Progenitor cell of endocrine pancreas (in vitro differentiated cells): ENCODE results near the gene HARBI1. TPM values are rescaled to one million over a fixed set of nuclear protein-coding genes. Genes with fewer than 3 reads are reported as not detected.
"Not testable (repeated sequence)": the region's sequence is repeated elsewhere in the genome, so short reads cannot be mapped to it uniquely, and the experiment has no call there.

Experiments used
- DNase-seq: peaks from one replicate; pipeline ENCODE4 v3.0.0; 2021; ENCODE audit warnings: low spot score; ENCODE audit not compliant: unreplicated experiment
- H3K27ac Mint-ChIP-seq: 2 replicates; pipeline ENCODE4 v1.8.0; 2021; ENCODE audit warnings: mild to moderate bottlenecking, moderate library complexity, mixed read lengths
- H3K27me3 Mint-ChIP-seq: 2 replicates; pipeline ENCODE4 v1.8.0; 2021; ENCODE audit warnings: mixed read lengths
- H3K36me3 Mint-ChIP-seq: 2 replicates; pipeline ENCODE4 v1.8.0; 2022; ENCODE audit warnings: mixed read lengths; ENCODE audit not compliant: insufficient read depth
- H3K4me1 Mint-ChIP-seq: 2 replicates; pipeline ENCODE4 v1.8.0; 2021; ENCODE audit warnings: low read depth, mixed read lengths
- H3K4me3 Mint-ChIP-seq: 2 replicates; pipeline ENCODE4 v1.8.0; 2021; ENCODE audit warnings: low read depth, mild to moderate bottlenecking, moderate library complexity, mixed read lengths
- H3K9me3 Mint-ChIP-seq: 2 replicates; pipeline ENCODE4 v1.8.0; 2021; ENCODE audit warnings: low read depth, mixed read lengths
- total RNA-seq: library from RNA; stranded (reverse); gene quantifications from 2 replicates; pipeline ENCODE4 v1.2.1, GENCODE V29; 2021
- TF ChIP-seq, protein P1 (sequence below): fragments of 200-600 bp; sonication (generic); IDR thresholded peaks from one replicate; pipeline ENCODE4 v1.5.0; 2021; ENCODE audit warnings: antibody characterized with exemption, mild to moderate bottlenecking; ENCODE audit not compliant: unreplicated experiment

The HARBI1 gene
- total RNA-seq, 1 donor from 2014 or later = 9.0 TPM

DNA sequence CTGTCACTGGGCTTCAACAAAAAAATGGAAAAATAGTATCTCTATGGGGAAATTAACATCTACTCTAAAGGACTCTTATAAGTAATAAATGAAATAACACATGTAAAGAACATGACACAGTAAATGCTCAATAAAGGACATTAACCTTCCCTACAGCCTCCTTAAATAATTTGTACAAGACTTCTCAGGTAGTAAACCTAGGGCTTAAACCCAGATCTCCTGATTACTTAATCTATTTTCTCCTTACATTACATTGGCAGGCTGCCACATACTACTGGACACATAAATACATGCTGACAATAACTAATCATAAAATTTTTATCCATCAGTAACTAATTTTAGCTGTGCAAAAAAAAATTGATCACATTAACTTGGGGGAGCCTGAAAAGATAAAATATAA lies 28.1 kb downstream of the HARBI1 start:
- TF ChIP-seq, protein P1, sequence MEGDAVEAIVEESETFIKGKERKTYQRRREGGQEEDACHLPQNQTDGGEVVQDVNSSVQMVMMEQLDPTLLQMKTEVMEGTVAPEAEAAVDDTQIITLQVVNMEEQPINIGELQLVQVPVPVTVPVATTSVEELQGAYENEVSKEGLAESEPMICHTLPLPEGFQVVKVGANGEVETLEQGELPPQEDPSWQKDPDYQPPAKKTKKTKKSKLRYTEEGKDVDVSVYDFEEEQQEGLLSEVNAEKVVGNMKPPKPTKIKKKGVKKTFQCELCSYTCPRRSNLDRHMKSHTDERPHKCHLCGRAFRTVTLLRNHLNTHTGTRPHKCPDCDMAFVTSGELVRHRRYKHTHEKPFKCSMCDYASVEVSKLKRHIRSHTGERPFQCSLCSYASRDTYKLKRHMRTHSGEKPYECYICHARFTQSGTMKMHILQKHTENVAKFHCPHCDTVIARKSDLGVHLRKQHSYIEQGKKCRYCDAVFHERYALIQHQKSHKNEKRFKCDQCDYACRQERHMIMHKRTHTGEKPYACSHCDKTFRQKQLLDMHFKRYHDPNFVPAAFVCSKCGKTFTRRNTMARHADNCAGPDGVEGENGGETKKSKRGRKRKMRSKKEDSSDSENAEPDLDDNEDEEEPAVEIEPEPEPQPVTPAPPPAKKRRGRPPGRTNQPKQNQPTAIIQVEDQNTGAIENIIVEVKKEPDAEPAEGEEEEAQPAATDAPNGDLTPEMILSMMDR = no peak

GRCh38 chr11:46588131-46588530 lies 28.9 kb downstream of the HARBI1 start:
- no peaks in the 10 kb centered on the region for H3K36me3 Mint-ChIP-seq
- H3K4me3 Mint-ChIP-seq = no peak overlapping the region
- DNase-seq = no peak
- no peaks in the 10 kb centered on the region for H3K9me3 Mint-ChIP-seq
- H3K27me3 Mint-ChIP-seq = no peaks in the 10 kb centered on the region
- TF ChIP-seq, protein P1 = no peak
- peaks cover 24% of the 10 kb centered on the region for H3K4me1 Mint-ChIP-seq
- H3K27ac Mint-ChIP-seq = no peak overlapping the region

More for the DNA sequence above, 28.1 kb downstream of the HARBI1 start:
- DNase-seq = no peak
- peaks cover 27% of the 10 kb centered on the region for H3K4me1 Mint-ChIP-seq
- no peaks in the 10 kb centered on the region for H3K9me3 Mint-ChIP-seq
- H3K4me3 Mint-ChIP-seq = no peak overlapping the region
- no peaks in the 10 kb centered on the region for H3K36me3 Mint-ChIP-seq
- no peaks in the 10 kb centered on the region for H3K27me3 Mint-ChIP-seq
- H3K27ac Mint-ChIP-seq = no peak overlapping the region

DNA sequence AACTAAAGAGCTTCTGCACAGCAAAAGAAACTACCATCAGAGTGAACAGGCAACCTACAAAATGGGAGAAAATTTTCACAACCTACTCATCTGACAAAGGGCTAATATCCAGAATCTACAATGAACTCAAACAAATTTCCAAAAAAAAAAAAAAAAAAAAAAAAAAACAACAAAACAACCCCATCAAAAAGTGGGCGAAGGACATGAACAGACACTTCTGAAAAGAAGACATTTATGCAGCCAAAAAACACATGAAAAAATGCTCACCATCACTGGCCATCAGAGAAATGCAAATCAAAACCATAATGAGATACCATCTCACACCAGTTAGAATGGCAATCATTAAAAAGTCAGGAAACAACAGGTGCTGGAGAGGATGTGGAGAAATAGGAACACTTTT lies 33.5 kb downstream of the HARBI1 start:
- H3K4me1 Mint-ChIP-seq, H3K27me3 Mint-ChIP-seq, H3K4me3 Mint-ChIP-seq, H3K9me3 Mint-ChIP-seq, H3K36me3 Mint-ChIP-seq, H3K27ac Mint-ChIP-seq, DNase-seq: not testable (repeated sequence)

- DNase-seq = no peak
- Mint-ChIP-seq H3K27me3 (no peaks in the 10 kb centered on the region), H3K27ac (no peak overlapping the region), H3K9me3 (peaks cover 3% of the 10 kb centered on the region), H3K36me3 (peaks cover 8% of the 10 kb centered on the region), H3K4me3 (no peak overlapping the region), H3K4me1 (peaks cover 3% of the 10 kb centered on the region)
- TF ChIP-seq, protein P1 = no peak
These were observed 34.4 kb downstream of the HARBI1 start for GRCh38 chr11:46582588-46582987.

GRCh38 chr11:46577058-46577457 lies 40.0 kb downstream of the HARBI1 start:
- DNase-seq = no peak
- TF ChIP-seq, protein P1 = no peak
- H3K36me3 Mint-ChIP-seq = peaks cover 11% of the 10 kb centered on the region
- no peak overlapping the region for H3K4me3 Mint-ChIP-seq
- no peak overlapping the region for H3K27ac Mint-ChIP-seq
- peaks cover 4% of the 10 kb centered on the region for H3K4me1 Mint-ChIP-seq
- peaks cover 2% of the 10 kb centered on the region for H3K9me3 Mint-ChIP-seq
- H3K27me3 Mint-ChIP-seq = no peaks in the 10 kb centered on the region

GRCh38 chr11:46574656-46575055 lies 42.4 kb downstream of the HARBI1 start:
- Mint-ChIP-seq H3K9me3 (peaks cover 2% of the 10 kb centered on the region), H3K4me1 (peaks cover 2% of the 10 kb centered on the region), H3K27ac (no peak overlapping the region), H3K4me3 (no peak overlapping the region), H3K27me3 (no peaks in the 10 kb centered on the region), H3K36me3 (peaks cover 10% of the 10 kb centered on the region)
- TF ChIP-seq, protein P1 = no peak
- no peak for DNase-seq
